HEK293 (cell line): ENCODE measurements around the gene ANKRD52.

Source experiments
- CTCF ChIA-PET: fragments of 350-600 bp; formaldehyde crosslinking; extraction: SDS; loops from one replicate; lab custom pipeline; 2021; ENCODE audit warnings: antibody characterized with exemption; lab: Yijun Ruan, JAX
- POLR2A ChIA-PET: fragments of 300-600 bp; formaldehyde crosslinking; extraction: SDS; loops from one replicate; lab custom pipeline; 2020; ENCODE audit warnings: antibody characterized with exemption, inconsistent platforms; lab: Yijun Ruan, JAX
- H3K27ac ChIP-seq: fragments of 200-500 bp; sonication (Bioruptor generic); 2 replicates; pipeline ENCODE4 v1.5.1; 2014; ENCODE audit warnings: low read depth, low read length, control low read depth, inconsistent platforms; ENCODE audit errors: extremely low read depth
- H3K36me3 ChIP-seq, 2 experiments: fragments of 200-500 bp in 1 of 2; sonication (Bioruptor generic) in 1 of 2; 1 replicate in 1 of 2; 2 replicates in 1 of 2; pipeline ENCODE4 v1.5.1; 2014 to 2017; ENCODE audit warnings: inconsistent platforms in 2 of 2, low read length in 2 of 2; ENCODE audit not compliant: control insufficient read depth in 2 of 2, insufficient read depth in 1 of 2
- H3K4me1 ChIP-seq: fragments of 200-500 bp; sonication (Bioruptor generic); 2 replicates; pipeline ENCODE4 v1.5.1; 2014; ENCODE audit warnings: mild to moderate bottlenecking, low read length, inconsistent platforms; ENCODE audit not compliant: control insufficient read depth, insufficient read depth
- H3K4me3 ChIP-seq: 2 replicates; pipeline ENCODE4 v1.5.1; 2011; ENCODE audit warnings: low read depth, mild to moderate bottlenecking, control low read depth, low read length, moderate library complexity
- H3K9me3 ChIP-seq: fragments of 200-500 bp; sonication (Bioruptor generic); 2 replicates; pipeline ENCODE4 v1.5.1; 2014; ENCODE audit warnings: low read depth, low read length, inconsistent platforms; ENCODE audit not compliant: control insufficient read depth, insufficient read depth
- FEZF1 ChIP-seq: fragments of 450-650 bp; formaldehyde crosslinking; IDR thresholded peaks from 2 replicates; pipeline ENCODE4 v1.5.1; 2016; ENCODE audit warnings: missing biosample characterization, missing genetic modification characterization
- GLIS1 ChIP-seq: fragments of 450-650 bp; formaldehyde crosslinking; IDR thresholded peaks from 2 replicates; pipeline ENCODE4 v1.5.1; 2016; ENCODE audit warnings: missing biosample characterization, missing genetic modification characterization
- ZBTB17 ChIP-seq: fragments of 450-650 bp; formaldehyde crosslinking; IDR thresholded peaks from 2 replicates; pipeline ENCODE4 v1.5.1; 2016; ENCODE audit warnings: missing biosample characterization, missing genetic modification characterization
- ZBTB44 ChIP-seq: fragments of 450-650 bp; IDR thresholded peaks from 2 replicates; pipeline ENCODE4 v1.5.1; 2018; ENCODE audit warnings: missing biosample characterization, mild to moderate bottlenecking, missing genetic modification characterization
- ZNF239 ChIP-seq: fragments of 450-650 bp; formaldehyde crosslinking; IDR thresholded peaks from 2 replicates; pipeline ENCODE4 v1.5.1; 2016; ENCODE audit warnings: missing biosample characterization, missing genetic modification characterization
- ZNF280C ChIP-seq: fragments of 450-650 bp; formaldehyde crosslinking; IDR thresholded peaks from 2 replicates; pipeline ENCODE4 v1.5.1; 2016; ENCODE audit warnings: missing biosample characterization, missing genetic modification characterization
- ZNF518A ChIP-seq: fragments of 450-650 bp; formaldehyde crosslinking; conservative IDR thresholded peaks from 2 replicates; pipeline ENCODE4 v1.5.1; 2016; ENCODE audit warnings: low read depth, missing biosample characterization, missing genetic modification characterization
- ZNF621 ChIP-seq: fragments of 450-650 bp; formaldehyde crosslinking; IDR thresholded peaks from 2 replicates; pipeline ENCODE4 v1.5.1; 2017; ENCODE audit warnings: missing biosample characterization, missing genetic modification characterization
- ZNF677 ChIP-seq: fragments of 450-650 bp; IDR thresholded peaks from 2 replicates; pipeline ENCODE4 v1.5.0; 2018; ENCODE audit warnings: missing biosample characterization, mild to moderate bottlenecking, missing genetic modification characterization, moderate library complexity
- ZNF692 ChIP-seq: fragments of 450-650 bp; formaldehyde crosslinking; IDR thresholded peaks from 2 replicates; pipeline ENCODE4 v1.5.1; 2016; ENCODE audit warnings: missing biosample characterization, missing genetic modification characterization

Gene ANKRD52

GRCh38 chr12:56229916-56230431 lies 28.2 kb downstream of the ANKRD52 start, which contains the start of gene SLC39A5:
TSS of gene SLC39A5 (plus strand) at chr12:56230051. CDS start at chr12:56231275, 1,224 bp downstream.
- Histone ChIP-seq H3K27ac (no peak within 1 kb of the TSS), H3K4me3 (no peak within 1 kb of the TSS), H3K36me3 (peaks cover 9 to 24% of the 10 kb centered on the region in 2 experiments; a peak in 2 of 3 replicates), H3K4me1 (0 out of 2 replicates have a peak, but pooled peaks cover 3% of the 10 kb centered on the region), H3K9me3 (no peaks in the 10 kb centered on the region)
- POLR2A ChIA-PET = interaction anchor here (0.6 to 2.6 kb wide), 2 partner anchors 8 to 55 kb away, joined by 3 to 7 read pairs; partner anchors contain the start of gene RNF41
- CTCF ChIA-PET = interaction anchor here (0.6 kb wide), 1 partner anchor 59 kb away, joined by 3 read pairs; no protein-coding TSS in a partner anchor
- TF ChIP-seq ZNF518A (no peak), ZNF280C (no peak), ZBTB44 (tag by site-specific recombination) (no peak), ZNF239 (tag by site-specific recombination) (no peak), ZBTB17 (tag by site-specific recombination) (peak; percentile 55; the same call in 1 of the 2 replicates), ZNF692 (no peak), ZNF621 (tag by site-specific recombination) (no peak), ZNF677 (tag by site-specific recombination) (0 out of 2 replicates have a peak, but pooled peaks have one; percentile 23)

- H3K4me1 ChIP-seq = 0 out of 2 replicates have a peak, but pooled peaks cover 5% of the 10 kb centered on the region
- no peaks in the 10 kb centered on the region for H3K9me3 ChIP-seq
- H3K36me3 ChIP-seq = peaks cover 9 to 24% of the 10 kb centered on the region in 2 experiments; a peak in 2 of 3 replicates
- POLR2A ChIA-PET = no interaction called here
- CTCF ChIA-PET = interaction anchor here (0.6 kb wide), 1 partner anchor 39 kb away, joined by 4 read pairs; no protein-coding TSS in a partner anchor
- TF ChIP-seq FEZF1 (tag by site-specific recombination) (no peak), GLIS1 (tag by site-specific recombination) (0 out of 2 replicates have a peak, but pooled peaks have one; percentile 7)
- no peak overlapping the region for H3K27ac ChIP-seq
- H3K4me3 ChIP-seq = no peak overlapping the region
These were observed 29.1 kb downstream of the ANKRD52 start for GRCh38 chr12:56229082-56229481.
